ENCODE results near the gene KCNA5. TPM values are rescaled to one million over a fixed set of nuclear protein-coding genes. Genes with fewer than 3 reads are reported as not detected.

KCNA5 gene
- total and polyA plus RNA-seq, 2 donors (not counting 1 experiment from before 2014, with no cell fraction given) = not detected

GRCh38 chr12:5038781-5039311 is 4.8 kb upstream of the KCNA5 start:
- peaks cover 10% of the 10 kb centered on the region for H3K27me3 ChIP-seq (ENCODE audit: control insufficient read depth, insufficient read depth, low read length)
- H3K4me3 ChIP-seq (replicated peaks in 1 of 4; ENCODE audit: control extremely low read depth in 1 of 4, insufficient read depth in 1 of 4, low read depth in 3 of 4, low read length in 4 of 4) = no peak overlapping the region

DNA sequence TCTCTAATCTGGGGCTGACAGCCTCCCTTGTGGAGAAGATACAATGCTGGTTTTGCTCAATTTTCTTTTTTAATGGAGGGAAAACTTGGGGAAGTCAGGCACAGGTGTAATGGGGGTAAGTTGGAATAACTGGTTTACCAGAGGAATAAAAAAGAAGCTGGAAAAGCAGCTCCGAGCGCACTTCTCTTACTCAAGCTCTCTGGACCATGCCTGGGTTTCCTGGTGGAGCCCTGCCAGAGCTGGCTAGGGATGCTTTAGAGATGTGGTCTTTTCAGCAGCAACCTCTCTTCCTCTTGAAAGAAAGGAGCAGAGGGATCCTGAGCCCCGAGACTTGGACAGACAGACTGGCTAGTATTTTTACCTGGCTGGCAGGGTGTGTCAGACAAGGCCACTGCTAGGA is 3.9 kb upstream of the KCNA5 start:
- TF ChIP-seq CTCF (conservative IDR thresholded peaks at IDR 0.05 in 1 of 2, IDR thresholded peaks at IDR 0.05 in 1 of 2; ENCODE audit: low read depth in 1 of 2, low read length in 2 of 2) (no peak), EZH2 (IDR thresholded peaks at IDR 0.05; ENCODE audit: low read length, missing control alignments) (no peak)
- Histone ChIP-seq H3K9me3 (ENCODE audit: control insufficient read depth, insufficient read depth, low read depth, low read length) (no peaks in the 10 kb centered on the region), H3K4me1 (ENCODE audit: control insufficient read depth, extremely low read depth, insufficient read depth, low read length) (no peaks in the 10 kb centered on the region), H3K27ac (ENCODE audit: insufficient read depth, low read length) (no peak overlapping the region), H3K4me3 (replicated peaks in 1 of 4; ENCODE audit: control extremely low read depth in 1 of 4, insufficient read depth in 1 of 4, low read depth in 3 of 4, low read length in 4 of 4) (no peak overlapping the region), H3K36me3 (ENCODE audit: control insufficient read depth, insufficient read depth, low read length) (no peaks in the 10 kb centered on the region), H2AFZ (ENCODE audit: low read length) (no peak overlapping the region), H3K79me2 (ENCODE audit: control insufficient read depth, insufficient read depth, low read length) (no peaks in the 10 kb centered on the region), H3K27me3 (ENCODE audit: control insufficient read depth, insufficient read depth, low read length) (peaks cover 10% of the 10 kb centered on the region), H4K20me1 (ENCODE audit: control insufficient read depth, extremely low read depth, insufficient read depth, low read length) (no peaks in the 10 kb centered on the region), H3K9ac (ENCODE audit: insufficient read depth, low read length) (no peak overlapping the region), H3K4me2 (ENCODE audit: extremely low read depth, insufficient read depth, low read length) (no peak overlapping the region)
- DNase-seq (ENCODE audit: low read depth in 2 of 2) = no peak

More at GRCh38 chr12:5038781-5039311, 4.8 kb upstream of the KCNA5 start:
- Histone ChIP-seq H3K9ac (ENCODE audit: insufficient read depth, low read length) (no peak overlapping the region), H3K4me1 (ENCODE audit: control insufficient read depth, extremely low read depth, insufficient read depth, low read length) (no peaks in the 10 kb centered on the region), H4K20me1 (ENCODE audit: control insufficient read depth, extremely low read depth, insufficient read depth, low read length) (no peaks in the 10 kb centered on the region), H3K4me2 (ENCODE audit: extremely low read depth, insufficient read depth, low read length) (no peak overlapping the region), H3K9me3 (ENCODE audit: control insufficient read depth, insufficient read depth, low read depth, low read length) (no peaks in the 10 kb centered on the region), H3K27ac (ENCODE audit: insufficient read depth, low read length) (no peak overlapping the region), H3K36me3 (ENCODE audit: control insufficient read depth, insufficient read depth, low read length) (no peaks in the 10 kb centered on the region), H2AFZ (ENCODE audit: low read length) (no peak overlapping the region), H3K79me2 (ENCODE audit: control insufficient read depth, insufficient read depth, low read length) (no peaks in the 10 kb centered on the region)
- TF ChIP-seq CTCF (conservative IDR thresholded peaks at IDR 0.05 in 1 of 2, IDR thresholded peaks at IDR 0.05 in 1 of 2; ENCODE audit: low read depth in 1 of 2, low read length in 2 of 2) (no peak), EZH2 (IDR thresholded peaks at IDR 0.05; ENCODE audit: low read length, missing control alignments) (no peak)
- DNase-seq (ENCODE audit: low read depth in 2 of 2) = no peak

- Histone ChIP-seq H3K4me1 (ENCODE audit: control insufficient read depth, extremely low read depth, insufficient read depth, low read length) (no peaks in the 10 kb centered on the region), H4K20me1 (ENCODE audit: control insufficient read depth, extremely low read depth, insufficient read depth, low read length) (no peaks in the 10 kb centered on the region), H3K9ac (ENCODE audit: insufficient read depth, low read length) (no peak overlapping the region), H3K4me3 (replicated peaks in 1 of 4; ENCODE audit: control extremely low read depth in 1 of 4, insufficient read depth in 1 of 4, low read depth in 3 of 4, low read length in 4 of 4) (no peak overlapping the region), H2AFZ (ENCODE audit: low read length) (no peak overlapping the region), H3K27me3 (ENCODE audit: control insufficient read depth, insufficient read depth, low read length) (peaks cover 10% of the 10 kb centered on the region), H3K27ac (ENCODE audit: insufficient read depth, low read length) (no peak overlapping the region), H3K4me2 (ENCODE audit: extremely low read depth, insufficient read depth, low read length) (no peak overlapping the region), H3K36me3 (ENCODE audit: control insufficient read depth, insufficient read depth, low read length) (no peaks in the 10 kb centered on the region), H3K79me2 (ENCODE audit: control insufficient read depth, insufficient read depth, low read length) (no peaks in the 10 kb centered on the region), H3K9me3 (ENCODE audit: control insufficient read depth, insufficient read depth, low read depth, low read length) (no peaks in the 10 kb centered on the region)
- no peak for TF ChIP-seq EZH2 (IDR thresholded peaks at IDR 0.05; ENCODE audit: low read length, missing control alignments)
- no peak for TF ChIP-seq CTCF (conservative IDR thresholded peaks at IDR 0.05 in 1 of 2, IDR thresholded peaks at IDR 0.05 in 1 of 2; ENCODE audit: low read depth in 1 of 2, low read length in 2 of 2)
- DNase-seq (ENCODE audit: low read depth in 2 of 2) = no peak
These were observed 3.3 kb upstream of the KCNA5 start for GRCh38 chr12:5040368-5040767.

Data from fibroblast of lung (primary cell).